Astrocyte (in vitro differentiated cells and primary cell): ENCODE results near the gene COG3. TPM values are rescaled to one million over a fixed set of nuclear protein-coding genes. Genes with fewer than 3 reads are reported as not detected.

Experiments used
- DNase-seq: peaks from one replicate; pipeline ENCODE4 v3.0.0-alpha.2; 2010; ENCODE audit warnings: low read depth
- FAIRE-seq: peaks from 2 replicates; lab custom pipeline; 2011; peaks lifted over from hg19 to GRCh38; lab: Jason Lieb, UNC
- H2AFZ ChIP-seq: 2 replicates; pipeline ENCODE4 v1.6.0; 2012; ENCODE audit warnings: low read depth, low read length, inconsistent platforms
- H3K27ac ChIP-seq: 2 replicates; pipeline ENCODE4 v1.5.1; 2011; ENCODE audit warnings: low read depth, low read length, inconsistent platforms
- H3K27me3 ChIP-seq: 2 replicates; pipeline ENCODE4 v1.6.0; 2011; ENCODE audit warnings: low read length, inconsistent platforms; ENCODE audit not compliant: insufficient read depth
- H3K36me3 ChIP-seq: 2 replicates; pipeline ENCODE4 v1.5.1; 2011; ENCODE audit warnings: low read length, inconsistent platforms; ENCODE audit not compliant: insufficient read depth
- H3K4me1 ChIP-seq: 2 replicates; pipeline ENCODE4 v1.5.1; 2011; ENCODE audit warnings: low read length, inconsistent platforms; ENCODE audit not compliant: insufficient read depth
- H3K4me2 ChIP-seq: 2 replicates; pipeline ENCODE4 v1.6.0; 2012; ENCODE audit warnings: low read length, inconsistent platforms
- H3K4me3 ChIP-seq: 2 replicates; pipeline ENCODE4 v1.5.1; 2011; ENCODE audit warnings: low read depth, mild to moderate bottlenecking, low read length, inconsistent platforms; ENCODE audit not compliant: insufficient read depth
- H3K79me2 ChIP-seq: 2 replicates; pipeline ENCODE4 v1.6.0; 2012; ENCODE audit warnings: mild to moderate bottlenecking, low read length, inconsistent platforms; ENCODE audit not compliant: insufficient read depth
- H3K9ac ChIP-seq: 2 replicates; pipeline ENCODE4 v1.6.0; 2012; ENCODE audit warnings: mild to moderate bottlenecking, low read length, inconsistent platforms
- H3K9me3 ChIP-seq: 2 replicates; pipeline ENCODE4 v1.5.1; 2012; ENCODE audit warnings: low read depth, mild to moderate bottlenecking, low read length, inconsistent platforms; ENCODE audit not compliant: insufficient read depth
- H4K20me1 ChIP-seq: 2 replicates; pipeline ENCODE4 v1.6.0; 2012; ENCODE audit warnings: low read length, inconsistent platforms; ENCODE audit not compliant: insufficient read depth
- H3K27ac Mint-ChIP-seq: one replicate; pipeline ENCODE4 v1.8.0; 2021; ENCODE audit warnings: mild to moderate bottlenecking, mixed read lengths; ENCODE audit not compliant: unreplicated experiment
- H3K27me3 Mint-ChIP-seq: one replicate; pipeline ENCODE4 v1.8.0; 2021; ENCODE audit warnings: low read depth, mixed read lengths; ENCODE audit not compliant: unreplicated experiment
- H3K36me3 Mint-ChIP-seq: one replicate; pipeline ENCODE4 v1.8.0; 2021; ENCODE audit warnings: low read depth, mixed read lengths; ENCODE audit not compliant: unreplicated experiment
- H3K4me1 Mint-ChIP-seq: one replicate; pipeline ENCODE4 v1.8.0; 2021; ENCODE audit warnings: low read depth, mixed read lengths; ENCODE audit not compliant: unreplicated experiment
- H3K4me3 Mint-ChIP-seq: one replicate; pipeline ENCODE4 v1.8.0; 2021; ENCODE audit warnings: mild to moderate bottlenecking, moderate library complexity, mixed read lengths; ENCODE audit not compliant: unreplicated experiment
- H3K9me3 Mint-ChIP-seq: one replicate; pipeline ENCODE4 v1.8.0; 2021; ENCODE audit warnings: mild to moderate bottlenecking, mixed read lengths; ENCODE audit not compliant: unreplicated experiment
- CTCF ChIP-seq: IDR thresholded peaks from 2 replicates; pipeline ENCODE4 v1.5.1; 2011; ENCODE audit warnings: low read depth, mild to moderate bottlenecking, inconsistent platforms, low read length, moderate library complexity; ENCODE audit not compliant: insufficient read depth
- EZH2 ChIP-seq: IDR thresholded peaks from 2 replicates; pipeline ENCODE4 v1.6.1; 2012; ENCODE audit warnings: mild to moderate bottlenecking, low read length, inconsistent platforms; ENCODE audit not compliant: insufficient read depth
- total RNA-seq: library from RNA; stranded (reverse); gene quantifications from 2 replicates; pipeline ENCODE4 v1.2.1, GENCODE V29; 2021

The COG3 gene
- total RNA-seq, 1 donor from 2014 or later, result 24.9 TPM

- H3K4me3 Mint-ChIP-seq, result no peak overlapping the region
- FAIRE-seq (no peak), DNase-seq (no peak)
- H3K27me3 Mint-ChIP-seq, result no peaks in the 10 kb centered on the region
- Histone ChIP-seq H3K79me2 (peaks cover 23% of the 10 kb centered on the region), H2AFZ (no peak overlapping the region), H3K9ac (peak overlapping the region; percentile 20), H3K27me3 (no peaks in the 10 kb centered on the region), H3K4me2 (peak overlapping the region; percentile 71), H3K4me1 (peaks cover 25% of the 10 kb centered on the region), H3K27ac (peak overlapping the region; percentile 90), H3K36me3 (peaks cover 37% of the 10 kb centered on the region), H4K20me1 (peaks cover 42% of the 10 kb centered on the region), H3K4me3 (peak overlapping the region; percentile 2), H3K9me3 (no peaks in the 10 kb centered on the region)
- peaks cover 3% of the 10 kb centered on the region for H3K9me3 Mint-ChIP-seq
- TF ChIP-seq EZH2, result no peak
- no peak for TF ChIP-seq CTCF
- H3K36me3 Mint-ChIP-seq, result peaks cover 30% of the 10 kb centered on the region
- peak overlapping the region; percentile 93 for H3K27ac Mint-ChIP-seq
- peaks cover 10% of the 10 kb centered on the region for H3K4me1 Mint-ChIP-seq
Observed at GRCh38 chr13:45501175-45501526, 36.4 kb downstream of the COG3 start.

- no peak overlapping the region for H3K4me3 Mint-ChIP-seq
- H3K9me3 ChIP-seq, result no peaks in the 10 kb centered on the region
- H3K27me3 ChIP-seq, result no peaks in the 10 kb centered on the region
- no peaks in the 10 kb centered on the region for H3K27me3 Mint-ChIP-seq
- H3K9me3 Mint-ChIP-seq, result peaks cover 2% of the 10 kb centered on the region
- FAIRE-seq (no peak), DNase-seq (no peak)
- H2AFZ ChIP-seq, result no peak overlapping the region
- peaks cover 28% of the 10 kb centered on the region for H3K36me3 Mint-ChIP-seq
- H3K79me2 ChIP-seq, result peaks cover 23% of the 10 kb centered on the region
- H3K27ac ChIP-seq, result no peak overlapping the region
- TF ChIP-seq EZH2 (no peak), CTCF (no peak)
- peaks cover 53% of the 10 kb centered on the region for H4K20me1 ChIP-seq
- H3K36me3 ChIP-seq, result peaks cover 27% of the 10 kb centered on the region
- H3K4me1 ChIP-seq, result peaks cover 25% of the 10 kb centered on the region
- no peak overlapping the region for H3K9ac ChIP-seq
- H3K4me1 Mint-ChIP-seq, result peaks cover 10% of the 10 kb centered on the region
- no peak overlapping the region for H3K4me3 ChIP-seq
- no peak overlapping the region for H3K4me2 ChIP-seq
- no peak overlapping the region for H3K27ac Mint-ChIP-seq
Observed at GRCh38 chr13:45503658-45504057, 38.9 kb downstream of the COG3 start.

GRCh38 chr13:45506811-45507210 is 42.1 kb downstream of the COG3 start:
- Histone ChIP-seq H3K36me3 (peaks cover 34% of the 10 kb centered on the region), H4K20me1 (peaks cover 69% of the 10 kb centered on the region), H2AFZ (no peak overlapping the region), H3K9ac (no peak overlapping the region), H3K27ac (no peak overlapping the region), H3K4me2 (no peak overlapping the region), H3K79me2 (peaks cover 19% of the 10 kb centered on the region), H3K4me3 (no peak overlapping the region), H3K27me3 (no peaks in the 10 kb centered on the region), H3K4me1 (peaks cover under 1% of the 10 kb centered on the region), H3K9me3 (no peaks in the 10 kb centered on the region)
- peaks cover 31% of the 10 kb centered on the region for H3K36me3 Mint-ChIP-seq
- FAIRE-seq (no peak), DNase-seq (no peak)
- no peaks in the 10 kb centered on the region for H3K27me3 Mint-ChIP-seq
- no peak overlapping the region for H3K27ac Mint-ChIP-seq
- no peaks in the 10 kb centered on the region for H3K9me3 Mint-ChIP-seq
- no peak overlapping the region for H3K4me3 Mint-ChIP-seq
- TF ChIP-seq CTCF, result no peak
- no peak for TF ChIP-seq EZH2
- H3K4me1 Mint-ChIP-seq, result peaks cover 3% of the 10 kb centered on the region
